H9 (cell line): ENCODE results near the gene PIK3R5. TPM values are rescaled to one million over a fixed set of nuclear protein-coding genes. Genes with fewer than 3 reads are reported as not detected.

ENCODE experiments used
- DNase-seq: peaks from one replicate; pipeline ENCODE4 v3.0.0-alpha.2; 2017
- H2AFZ ChIP-seq: one replicate; pipeline ENCODE4 v1.6.1; 2013; ENCODE audit warnings: mild to moderate bottlenecking, low read length, control low read depth, moderate library complexity
- H2AK5ac ChIP-seq: 2 replicates; pipeline ENCODE4 v1.6.1; 2013; ENCODE audit warnings: low read length, control low read depth, mixed read lengths; ENCODE audit not compliant: insufficient read length
- H2BK120ac ChIP-seq: one replicate; pipeline ENCODE4 v1.6.1; 2013; ENCODE audit warnings: low read depth, mild to moderate bottlenecking, low read length, control low read depth, inconsistent platforms; ENCODE audit not compliant: poor library complexity, severe bottlenecking
- H2BK12ac ChIP-seq: 2 replicates; pipeline ENCODE4 v1.6.1; 2013; ENCODE audit warnings: low read length, control low read depth, mixed read lengths, low read depth; ENCODE audit not compliant: insufficient read length
- H2BK15ac ChIP-seq: 2 replicates; pipeline ENCODE4 v1.6.1; 2013; ENCODE audit warnings: low read depth, low read length, control low read depth
- H2BK20ac ChIP-seq: one replicate; pipeline ENCODE4 v1.6.1; 2013; ENCODE audit warnings: low read depth, mild to moderate bottlenecking, low read length, control low read depth, inconsistent platforms; ENCODE audit not compliant: poor library complexity, severe bottlenecking
- H2BK5ac ChIP-seq: 2 replicates; pipeline ENCODE4 v1.6.1; 2013; ENCODE audit warnings: low read length, control low read depth, mixed read lengths; ENCODE audit not compliant: insufficient read length
- H3K14ac ChIP-seq: 2 replicates; pipeline ENCODE4 v1.6.1; 2013; ENCODE audit warnings: low read length, control low read depth; ENCODE audit not compliant: insufficient read depth
- H3K18ac ChIP-seq: 2 replicates; pipeline ENCODE4 v1.6.1; 2013; ENCODE audit warnings: low read depth, mild to moderate bottlenecking, mixed read lengths, low read length, control low read depth; ENCODE audit not compliant: insufficient read length
- H3K23ac ChIP-seq: 2 replicates; pipeline ENCODE4 v1.6.1; 2013; ENCODE audit warnings: low read length, control low read depth, mixed read lengths, low read depth; ENCODE audit not compliant: insufficient read length
- H3K23me2 ChIP-seq: 2 replicates; pipeline ENCODE4 v1.6.1; 2013; ENCODE audit warnings: low read depth, mild to moderate bottlenecking, mixed read lengths, low read length, control low read depth; ENCODE audit not compliant: insufficient read length, poor library complexity, severe bottlenecking
- H3K27ac ChIP-seq: 2 replicates; pipeline ENCODE4 v1.5.1; 2013; ENCODE audit warnings: low read length, control low read depth, mixed read lengths, low read depth; ENCODE audit not compliant: insufficient read length
- H3K27me3 ChIP-seq: 2 replicates; pipeline ENCODE4 v1.6.1; 2013; ENCODE audit warnings: low read length, control low read depth, inconsistent platforms; ENCODE audit not compliant: insufficient read depth
- H3K4ac ChIP-seq: 2 replicates; pipeline ENCODE4 v1.6.1; 2013; ENCODE audit warnings: low read depth, mild to moderate bottlenecking, control low read depth, inconsistent platforms, low read length, moderate library complexity
- H3K4me1 ChIP-seq: 2 replicates; pipeline ENCODE4 v1.6.1; 2013; ENCODE audit warnings: low read length, control low read depth, inconsistent platforms; ENCODE audit not compliant: insufficient read depth
- H3K4me2 ChIP-seq: 2 replicates; pipeline ENCODE4 v1.6.1; 2013; ENCODE audit warnings: low read length, control low read depth, mixed read lengths; ENCODE audit not compliant: insufficient read length, insufficient read depth
- H3K56ac ChIP-seq: 2 replicates; pipeline ENCODE4 v1.6.1; 2013; ENCODE audit warnings: low read depth, mild to moderate bottlenecking, mixed read lengths, low read length, control low read depth; ENCODE audit not compliant: insufficient read length
- H3K79me1 ChIP-seq: 2 replicates; pipeline ENCODE4 v1.6.1; 2013; ENCODE audit warnings: low read depth, mild to moderate bottlenecking, moderate library complexity, low read length, control low read depth, inconsistent platforms; ENCODE audit not compliant: insufficient read depth, poor library complexity, severe bottlenecking
- H3K79me2 ChIP-seq: 2 replicates; pipeline ENCODE4 v1.6.1; 2013; ENCODE audit warnings: low read length, control low read depth, inconsistent platforms; ENCODE audit not compliant: insufficient read depth
- H3K9ac ChIP-seq: 2 replicates; pipeline ENCODE4 v1.6.1; 2013; ENCODE audit warnings: low read length, control low read depth, mixed read lengths; ENCODE audit not compliant: insufficient read length; ENCODE audit errors: extremely low read depth
- H3K9me3 ChIP-seq: one replicate; pipeline ENCODE4 v1.6.1; 2013; ENCODE audit warnings: low read depth, low read length, inconsistent platforms; ENCODE audit not compliant: control insufficient read depth
- H3T11ph ChIP-seq: one replicate; pipeline ENCODE4 v1.6.1; 2013; ENCODE audit warnings: mild to moderate bottlenecking, low read length, control low read depth, inconsistent platforms
- H4K20me1 ChIP-seq: one replicate; pipeline ENCODE4 v1.6.1; 2013; ENCODE audit not compliant: control insufficient read depth, insufficient read length, insufficient read depth
- H4K5ac ChIP-seq: 2 replicates; pipeline ENCODE4 v1.6.1; 2013; ENCODE audit warnings: low read depth, mild to moderate bottlenecking, mixed read lengths, low read length, control low read depth; ENCODE audit not compliant: insufficient read length
- H4K8ac ChIP-seq: replicated peaks from 2 replicates; pipeline ENCODE4 v1.6.1; 2013; ENCODE audit warnings: low read length, control low read depth, mixed read lengths, low read depth; ENCODE audit not compliant: insufficient read length
- H4K91ac ChIP-seq: 2 replicates; pipeline ENCODE4 v1.6.1; 2013; ENCODE audit warnings: low read depth, mild to moderate bottlenecking, moderate library complexity, mixed read lengths, low read length, control low read depth; ENCODE audit not compliant: insufficient read length
- H3K27ac Mint-ChIP-seq, 3 experiments: 2 replicates in 2 of 3; 3 replicates in 1 of 3; pipeline ENCODE4 v1.8.0; 2020 to 2021; ENCODE audit warnings: mixed read lengths in 3 of 3, mild to moderate bottlenecking in 1 of 3, moderate library complexity in 1 of 3
- H3K27me3 Mint-ChIP-seq: 2 replicates; pipeline ENCODE4 v1.8.0; 2021; ENCODE audit warnings: low read depth, mild to moderate bottlenecking, moderate library complexity, mixed read lengths
- H3K36me3 Mint-ChIP-seq, 3 experiments: 2 replicates in 2 of 3; 3 replicates in 1 of 3; pipeline ENCODE4 v1.8.0; 2020 to 2021; ENCODE audit warnings: low read depth in 3 of 3, mixed read lengths in 3 of 3; ENCODE audit not compliant: insufficient read depth in 1 of 3
- H3K4me1 Mint-ChIP-seq, 2 experiments: 2 replicates each; pipeline ENCODE4 v1.8.0; 2020; ENCODE audit warnings: mixed read lengths in 2 of 2
- H3K4me3 Mint-ChIP-seq, 2 experiments: 2 replicates in 1 of 2; 3 replicates in 1 of 2; pipeline ENCODE4 v1.8.0; 2020 to 2021; ENCODE audit warnings: mild to moderate bottlenecking in 2 of 2, mixed read lengths in 2 of 2, moderate library complexity in 1 of 2
- H3K9me3 Mint-ChIP-seq, 2 experiments: 2 replicates in 1 of 2; 3 replicates in 1 of 2; pipeline ENCODE4 v1.8.0; 2020; ENCODE audit warnings: mild to moderate bottlenecking in 2 of 2, mixed read lengths in 2 of 2, moderate library complexity in 1 of 2
- CTCF ChIP-seq: fragments of 200-600 bp; sonication (generic); conservative IDR thresholded peaks from 3 replicates; pipeline ENCODE4 v1.8.0; 2021; ENCODE audit warnings: antibody characterized with exemption, mild to moderate bottlenecking
- WGBS: extraction: QIAGEN DNeasy Blood & Tissue Kit; methylation state at CpG from one replicate; pipeline ENCODE4 v1.1.7; 2013; ENCODE audit warnings: missing lambda C conversion rate, low lambda C conversion rate, mixed read lengths; ENCODE audit not compliant: insufficient read length; ENCODE audit errors: extremely low coverage; 5-methylcytosine and 5-hydroxymethylcytosine counted together
- total RNA-seq: library from RNA; stranded (reverse); gene quantifications from 2 replicates; pipeline ENCODE4 v1.2.1, GENCODE V29; 2021

PIK3R5 gene
- total RNA-seq, 1 experiment from 2014 or later, result 1.4 TPM

- no peaks in the 10 kb centered on the region for H3K23me2 ChIP-seq
- H2BK120ac ChIP-seq, result no peak overlapping the region
- Mint-ChIP-seq H3K27ac (no peak overlapping the region), H3K27me3 (peaks cover 6% of the 10 kb centered on the region; the same call in 1 of the 2 replicates), H3K9me3 (peaks cover 14 to 15% of the 10 kb centered on the region in 2 experiments), H3K4me3 (no peak overlapping the region), H3K4me1 (peaks cover 2 to 4% of the 10 kb centered on the region in 2 experiments), H3K36me3 (peaks cover 0 to 4% (median 0%) of the 10 kb centered on the region in 3 experiments; a peak in 1 of 7 replicates)
- H3K18ac ChIP-seq, result no peak overlapping the region
- H3K79me1 ChIP-seq, result no peaks in the 10 kb centered on the region
- no peaks in the 10 kb centered on the region for H3K79me2 ChIP-seq
- no CpG with 5 or more reads among the region's 6 CpGs for WGBS
- H3T11ph ChIP-seq, result no peak overlapping the region
- H3K4ac ChIP-seq, result no peak overlapping the region
- no peaks in the 10 kb centered on the region for H3K9me3 ChIP-seq
- no peak overlapping the region for H4K91ac ChIP-seq
- no peak overlapping the region for H2AFZ ChIP-seq
- TF ChIP-seq CTCF, result no peak
- no peaks in the 10 kb centered on the region for H3K27me3 ChIP-seq
- H3K56ac ChIP-seq, result no peak overlapping the region
- no peak overlapping the region for H2BK20ac ChIP-seq
- no peak overlapping the region for H2BK12ac ChIP-seq
- no peaks in the 10 kb centered on the region for H3K4me1 ChIP-seq
- H4K5ac ChIP-seq, result no peak overlapping the region
- no peak overlapping the region for H3K23ac ChIP-seq
- no peak overlapping the region for H2BK15ac ChIP-seq
- H2BK5ac ChIP-seq, result no peak overlapping the region
- H4K20me1 ChIP-seq, result no peaks in the 10 kb centered on the region
- H3K27ac ChIP-seq, result no peak overlapping the region
- no peak overlapping the region for H3K4me2 ChIP-seq
- no peak overlapping the region for H3K14ac ChIP-seq
- no peak overlapping the region for H4K8ac ChIP-seq
- H2AK5ac ChIP-seq, result no peak overlapping the region
- H3K9ac ChIP-seq, result no peak overlapping the region
- no peak for DNase-seq
These were observed 31.2 kb downstream of the PIK3R5 start for GRCh38 chr17:8934346-8934745.
